Right ventricle myocardium superior (tissue), 1 donor: Measurements from ENCODE around the gene HERC4. TPM values are rescaled to one million over a fixed set of nuclear protein-coding genes. Genes with fewer than 3 reads are reported as not detected.
"Not testable (repeated sequence)": the region's sequence is repeated elsewhere in the genome, so short reads cannot be mapped to it uniquely, and the experiment has no call there.

Source experiments
- ATAC-seq: fragments of 200-7000 bp; cut with Tn5 transposase; one replicate; pipeline ENCODE4 v1.9.1; 2020; ENCODE audit warnings: mild to moderate bottlenecking; ENCODE audit not compliant: poor library complexity
- DNase-seq: peaks from one replicate; pipeline ENCODE4 v3.0.0-alpha.2; 2020
- intact Hi-C: fragments of 100-400 bp; cut with DNase I; formaldehyde crosslinking; loops from one replicate; pipeline ENCODE4 v1.11.2; 2022
- total RNA-seq: library from RNA; stranded (reverse); fragmentation: NEBNext Ultra II Directional; extraction: Animal tissue kit (Norgen Biotek cat#: 25700); gene quantifications from one replicate; pipeline ENCODE4 v1.2.1, GENCODE V29; 2021
- donor health status: DM: no; HTN: yes; CAD: no; lungs with severe emphysema.

HERC4 gene
- total RNA-seq, 1 donor from 2014 or later: 24.1 TPM

DNA sequence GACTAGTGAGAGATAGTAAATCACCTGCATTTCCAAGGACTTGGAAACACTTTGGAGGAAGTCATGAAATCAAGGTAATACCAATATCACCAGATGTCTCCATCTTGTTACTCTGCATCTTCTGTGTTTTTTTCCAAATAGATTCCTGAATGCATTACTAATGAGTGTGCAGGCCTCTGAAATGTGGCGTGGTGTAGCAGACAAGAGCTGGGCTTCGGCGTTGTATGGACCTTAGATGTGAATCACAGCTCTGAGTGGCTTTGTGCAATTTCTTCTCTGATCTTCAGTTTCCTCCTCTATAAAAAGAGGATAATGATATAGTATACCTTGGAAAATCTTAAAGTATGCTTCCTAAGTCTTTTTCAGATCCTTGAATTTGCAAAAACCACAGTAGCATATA lies 24.7 kb upstream of the HERC4 start:
- ATAC-seq: no peak
- DNase-seq: no peak
- intact Hi-C loops: no loop called here

- DNase-seq (no peak), ATAC-seq (peak; percentile 79)
- intact Hi-C loops: no loop called here
Measured at GRCh38 chr10:68096913-68097516, 21.9 kb upstream of the HERC4 start.

GRCh38 chr10:68095153-68095552 lies 20.1 kb upstream of the HERC4 start:
- ATAC-seq (no peak), DNase-seq (no peak)
- intact Hi-C loops: no loop called here

DNA sequence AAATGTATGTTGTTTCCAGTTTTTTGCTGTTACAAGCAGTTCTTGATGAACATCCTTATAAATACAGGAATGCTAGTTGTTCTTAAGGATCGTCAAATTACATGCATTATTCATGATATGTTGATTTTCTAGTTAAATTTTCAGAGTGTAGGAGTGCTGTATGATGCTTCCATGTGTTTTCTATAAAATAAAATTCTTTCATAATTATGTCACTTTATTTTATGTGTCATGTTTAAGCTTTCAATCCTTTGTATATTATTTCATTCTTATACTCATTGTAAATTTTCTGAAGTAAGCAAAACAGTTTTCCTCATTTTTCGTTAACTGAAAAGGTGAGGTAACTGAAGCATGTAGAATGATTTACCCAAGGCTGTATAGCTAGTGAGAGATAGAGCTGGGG lies 17.4 kb upstream of the HERC4 start:
- intact Hi-C loops: no loop called here
- ATAC-seq (no peak), DNase-seq (no peak)

DNA sequence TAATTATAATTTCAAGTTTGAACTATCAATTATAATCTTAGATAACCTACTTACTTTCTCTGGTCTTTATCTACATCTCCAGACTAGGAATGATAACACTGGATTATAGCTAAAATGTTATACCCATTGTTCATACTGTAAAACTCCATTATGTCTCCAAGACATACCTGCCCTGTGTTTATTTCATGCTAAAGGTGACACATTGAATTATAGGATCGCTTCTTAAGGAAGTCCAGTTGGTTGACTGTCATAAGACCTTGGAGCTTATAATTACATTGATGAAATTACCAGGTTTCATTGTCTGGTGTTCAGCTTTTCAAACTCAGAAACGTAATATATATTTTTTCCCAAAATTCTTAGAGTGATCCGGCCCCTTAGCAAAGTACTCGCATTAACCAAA lies 15.5 kb upstream of the HERC4 start:
- intact Hi-C loops: no loop called here
- ATAC-seq (no peak), DNase-seq (no peak)

DNA sequence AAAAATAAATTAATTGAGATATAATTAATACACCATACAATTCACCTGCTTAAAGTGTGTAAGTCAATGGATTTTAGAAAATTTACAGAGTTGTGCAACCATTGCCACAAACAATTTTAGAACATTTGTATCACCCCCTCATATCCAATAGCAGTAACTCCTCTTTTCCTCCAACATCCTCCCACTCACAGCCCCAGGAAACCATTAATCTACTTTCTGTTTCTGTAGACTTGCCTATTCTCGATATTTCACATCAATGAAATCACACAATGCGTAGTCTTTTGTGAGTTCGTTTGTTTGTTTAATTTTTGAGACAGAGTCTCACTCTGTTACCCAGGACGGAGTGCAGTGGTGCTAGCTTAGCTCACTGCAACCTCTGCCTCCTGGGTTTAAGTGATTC lies 13.7 kb upstream of the HERC4 start:
- intact Hi-C loops: no loop called here
- ATAC-seq (no peak), DNase-seq (no peak)

GRCh38 chr10:68087685-68088401 lies 12.8 kb upstream of the HERC4 start:
- intact Hi-C loops: no loop called here
- DNase-seq: no peak
- ATAC-seq: peak; percentile 87

GRCh38 chr10:68086910-68087684 lies 12.0 kb upstream of the HERC4 start:
- no peak for DNase-seq
- ATAC-seq: no peak
- intact Hi-C loops: no loop called here

- DNase-seq (no peak), ATAC-seq (no peak)
- intact Hi-C loops: no loop called here
Measured at GRCh38 chr10:68086011-68086410, 10.9 kb upstream of the HERC4 start.

DNA sequence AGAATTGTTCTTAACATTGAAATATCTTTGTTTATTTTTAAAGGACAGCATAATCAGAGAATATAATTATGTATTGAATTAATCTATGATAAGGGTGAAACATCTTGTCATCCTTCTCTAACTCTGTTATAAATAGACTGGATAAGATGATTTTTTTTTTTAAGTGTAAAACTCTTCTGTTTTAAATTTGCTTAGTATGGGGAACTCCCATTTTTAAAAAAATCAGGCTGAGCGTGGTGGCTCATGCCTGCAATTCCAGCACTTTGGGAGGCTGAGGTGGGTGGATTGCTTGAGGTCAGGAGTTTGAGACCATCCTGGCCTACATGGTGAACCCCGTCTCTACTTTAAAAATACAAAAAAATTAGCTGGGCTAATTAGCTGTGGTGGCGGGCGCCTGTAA lies 9.4 kb upstream of the HERC4 start:
- no peak for DNase-seq
- intact Hi-C loops: loop anchor here (5.0 kb wide), 1 partner anchor 73 kb away; no protein-coding TSS in a partner anchor
- ATAC-seq: no peak

DNA sequence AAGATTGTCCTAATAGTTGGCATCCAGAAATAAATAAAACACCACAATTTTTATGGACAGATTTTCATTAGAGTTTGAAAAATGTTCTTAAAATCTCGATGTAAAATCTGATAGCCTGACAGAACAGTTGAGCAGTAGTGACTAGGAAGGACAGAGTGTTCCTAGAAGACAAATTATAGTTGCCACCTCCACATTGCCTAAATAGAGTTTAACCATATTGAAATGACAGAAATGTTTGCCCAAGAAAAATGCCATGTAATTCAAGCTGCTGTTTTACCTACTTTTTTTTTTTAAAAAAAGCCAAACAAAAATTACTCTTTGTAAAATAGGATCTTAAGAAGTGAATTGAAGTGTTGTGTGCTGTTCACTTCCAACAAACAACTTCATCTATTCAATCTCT lies 8.9 kb upstream of the HERC4 start:
- intact Hi-C loops: loop anchor here (5.0 kb wide), 1 partner anchor 73 kb away; no protein-coding TSS in a partner anchor

GRCh38 chr10:68082872-68083271 lies 7.8 kb upstream of the HERC4 start:
- no peak for DNase-seq
- intact Hi-C loops: loop anchor here (5.0 kb wide), 1 partner anchor 74 kb away; no protein-coding TSS in a partner anchor
- peak; percentile 67 for ATAC-seq

More for the DNA sequence above, 8.9 kb upstream of the HERC4 start:
- ATAC-seq (no peak), DNase-seq (no peak)

DNA sequence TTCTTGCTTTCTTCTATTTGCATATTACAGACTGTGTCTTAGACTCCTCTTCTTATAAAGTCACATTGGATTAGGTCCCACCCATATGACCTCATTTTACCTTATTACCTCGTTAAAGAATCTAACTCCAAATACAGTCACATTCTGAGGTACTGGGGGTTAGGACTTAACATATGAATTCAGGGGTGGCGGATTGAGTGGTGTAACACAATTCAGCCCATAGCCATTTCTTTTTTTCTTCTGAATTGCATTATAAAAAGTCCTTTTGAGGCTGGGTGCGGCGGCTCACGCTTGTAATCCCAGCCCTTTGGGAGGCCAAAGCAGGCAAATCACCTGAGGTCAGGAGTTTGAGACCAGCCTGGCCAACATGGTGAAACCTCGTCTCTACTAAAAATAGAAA lies 6.8 kb upstream of the HERC4 start:
- intact Hi-C loops: loop anchor here (5.0 kb wide), 1 partner anchor 75 kb away; no protein-coding TSS in a partner anchor
- DNase-seq (no peak), ATAC-seq (no peak)

- ATAC-seq (no peak), DNase-seq (no peak)
- intact Hi-C loops: loop anchor here (5.0 kb wide), 1 partner anchor 76 kb away; no protein-coding TSS in a partner anchor
Measured at GRCh38 chr10:68080853-68081431, 5.9 kb upstream of the HERC4 start.

GRCh38 chr10:68079434-68079833 lies 4.4 kb upstream of the HERC4 start:
- ATAC-seq: no peak
- DNase-seq: no peak
- intact Hi-C loops: loop anchor here (10.0 kb wide), 1 partner anchor 245 kb away; no protein-coding TSS in a partner anchor

GRCh38 chr10:68077026-68077425 lies 1.9 kb upstream of the HERC4 start:
- ATAC-seq (no peak), DNase-seq (no peak)
- intact Hi-C loops: loop anchor here (10.0 kb wide), 1 partner anchor 248 kb away; no protein-coding TSS in a partner anchor

DNA sequence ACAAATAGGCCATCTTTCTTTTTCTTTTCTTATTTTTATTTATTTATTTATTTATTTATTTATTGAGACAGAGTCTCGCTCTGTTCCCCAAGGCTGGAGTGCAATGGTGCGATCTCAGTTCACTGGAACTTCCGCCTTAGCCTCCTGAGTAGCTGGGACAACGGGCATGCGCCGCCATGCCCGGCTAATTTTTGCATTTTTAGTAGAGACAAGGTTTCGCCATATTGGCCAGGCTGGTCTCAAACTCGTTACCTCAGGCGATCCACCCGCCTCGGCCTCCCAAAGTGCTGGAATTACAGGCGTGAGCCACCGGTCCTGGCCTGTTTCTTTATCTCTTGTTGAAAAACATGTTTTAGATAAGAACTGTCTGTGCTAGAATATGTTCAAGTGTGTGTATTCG lies 998 bp upstream of the HERC4 start:
- DNase-seq, ATAC-seq: not testable (repeated sequence)
- intact Hi-C loops: loop anchor here (10.0 kb wide), 1 partner anchor 249 kb away; no protein-coding TSS in a partner anchor

- DNase-seq (no peak), ATAC-seq (no peak)
- intact Hi-C loops: loop anchor here (10.0 kb wide), 1 partner anchor 249 kb away; no protein-coding TSS in a partner anchor
Measured at GRCh38 chr10:68075550-68076004, 494 bp upstream of the HERC4 start.
